LNCAP (cell line): ENCODE results near the gene SPRYD7.

Experiments used
- CTCF ChIP-seq: fragments of 450-650 bp; IDR thresholded peaks from 2 replicates; pipeline ENCODE4 v1.5.1; 2017; ENCODE audit warnings: mild to moderate bottlenecking

SPRYD7 gene

GRCh38 chr13:49895826-49896225 lies 40.3 kb downstream of the SPRYD7 start:
- no peak for TF ChIP-seq CTCF

GRCh38 chr13:49893591-49893990 lies 42.5 kb downstream of the SPRYD7 start:
- no peak for TF ChIP-seq CTCF

- no peak for TF ChIP-seq CTCF
Measured at GRCh38 chr13:49890376-49890775, 45.8 kb downstream of the SPRYD7 start.

- no peak for TF ChIP-seq CTCF
Measured at GRCh38 chr13:49878682-49879081, 57.5 kb downstream of the SPRYD7 start.

- no peak for TF ChIP-seq CTCF
Measured at GRCh38 chr13:49877629-49878218, 58.4 kb downstream of the SPRYD7 start.

- no peak for TF ChIP-seq CTCF
Measured at GRCh38 chr13:49874430-49874829, 61.7 kb downstream of the SPRYD7 start.

GRCh38 chr13:49869519-49869918 lies 66.6 kb downstream of the SPRYD7 start:
- peak; percentile 17; the same call in 1 of the 2 replicates for TF ChIP-seq CTCF

GRCh38 chr13:49867834-49868233 lies 68.3 kb downstream of the SPRYD7 start:
- TF ChIP-seq CTCF, result no peak
